Kidney (tissue), 14 donors: Measurements from ENCODE around the gene SYT7. TPM values are rescaled to one million over a fixed set of nuclear protein-coding genes. Genes with fewer than 3 reads are reported as not detected.
A peak's percentile ranks its signal among the peaks of the same experiment; 100 is the strongest.

Experiments
- DNase-seq, 5 donors: peaks; one replicate each; pipeline ENCODE4 v3.0.0-alpha.2; 2013 to 2020
- FAIRE-seq: peaks from 2 replicates; lab custom pipeline; 2012; peaks lifted over from hg19 to GRCh38; lab: Jason Lieb, UNC
- H3K27ac ChIP-seq, 2 donors: one replicate each; pipeline ENCODE4 v1.7.0; 2013; ENCODE audit warnings: low read depth in 2 of 2, low read length in 2 of 2, inconsistent platforms in 1 of 2
- H3K27me3 ChIP-seq: one replicate; pipeline ENCODE4 v1.7.1; 2013; ENCODE audit warnings: low read length, inconsistent platforms; ENCODE audit not compliant: control insufficient read depth, insufficient read depth
- H3K36me3 ChIP-seq, 3 donors: one replicate each; pipeline versions ENCODE4 v1.7.0 to v1.7.1; 2013; ENCODE audit warnings: low read length in 3 of 3, control low read depth in 1 of 3, inconsistent platforms in 1 of 3; ENCODE audit not compliant: insufficient read depth in 3 of 3, control insufficient read depth in 2 of 3
- H3K4me1 ChIP-seq, 3 donors: one replicate each; pipeline versions ENCODE4 v1.7.0 to v1.7.1; 2013; ENCODE audit warnings: low read length in 3 of 3, inconsistent platforms in 1 of 3, low read depth in 1 of 3; ENCODE audit not compliant: control insufficient read depth in 2 of 3, insufficient read depth in 2 of 3
- H3K4me3 ChIP-seq, 3 donors: one replicate each; pipeline versions ENCODE4 v1.7.0 to v1.8.1; 2013; ENCODE audit warnings: low read length in 3 of 3, control low read depth in 1 of 3, inconsistent platforms in 1 of 3
- H3K9ac ChIP-seq, 3 donors: one replicate each; pipeline versions ENCODE4 v1.7.0 to v1.7.1; 2013; ENCODE audit warnings: low read length in 3 of 3, control low read depth in 1 of 3, inconsistent platforms in 1 of 3
- H3K9me3 ChIP-seq, 3 donors: one replicate each; pipeline versions ENCODE4 v1.7.0 to v1.7.1; 2013; ENCODE audit warnings: low read length in 3 of 3, control low read depth in 1 of 3, inconsistent platforms in 1 of 3; ENCODE audit not compliant: control insufficient read depth in 2 of 3, insufficient read depth in 1 of 3
- CTCF ChIP-seq: IDR thresholded peaks from 3 replicates; pipeline ENCODE4 v1.5.1; 2012; ENCODE audit warnings: mild to moderate bottlenecking, moderate library complexity, borderline replicate concordance; ENCODE audit not compliant: insufficient read depth; ENCODE audit errors: extremely low read depth
- intact Hi-C: fragments of 100-400 bp; cut with DNase I; formaldehyde crosslinking; loops from one replicate; pipeline ENCODE4 v1.11.1; 2022
- polyA plus RNA-seq: library from polyadenylated mRNA; stranded (reverse); fragments of 350-450 nt; fragmentation: Illumina TruSeq; extraction: RNeasy Lipid Tissue Mini Kit (QIAGEN cat#74804); gene quantifications from one replicate; pipeline ENCODE4 v1.2.3, GENCODE V29; 2014; ENCODE audit warnings: low read depth, low replicate concordance; ENCODE audit not compliant: insufficient read depth
- total RNA-seq: library from RNA; stranded (reverse); fragmentation: NEBNext Ultra II Directional; extraction: Animal tissue kit (Norgen Biotek cat#: 25700); gene quantifications from one replicate; pipeline ENCODE4 v1.2.1, GENCODE V29; 2021
- donor health status: control.
- donor health status: control.
- donor health status: control.
- donor health status: control.
- donor health status: control.
- donor health status: DM: yes; HTN: yes; CAD: no.
- donor health status: Normal renal cell carcinoma (clear cell type).

The SYT7 gene
- total and polyA plus RNA-seq, 2 donors from 2014 or later = 5.7 to 6.7 TPM

- no peak for DNase-seq
Measured at GRCh38 chr11:61579676-61580270, 1.1 kb downstream of the SYT7 start.

GRCh38 chr11:61578819-61579675 is 1.8 kb downstream of the SYT7 start:
- H3K36me3 ChIP-seq = no peaks in the 10 kb centered on the region
- intact Hi-C loops = no loop called here
- no peak for DNase-seq
- TF ChIP-seq CTCF = no peak
- no peak overlapping the region for H3K4me3 ChIP-seq
- FAIRE-seq = no peak
- no peak overlapping the region for H3K9ac ChIP-seq
- H3K27ac ChIP-seq = no peak overlapping the region
- H3K27me3 ChIP-seq = peaks cover 12% of the 10 kb centered on the region
- peaks cover 0 to 10% (median 4%) of the 10 kb centered on the region in 3 donors for H3K4me1 ChIP-seq
- H3K9me3 ChIP-seq = no peaks in the 10 kb centered on the region

More at GRCh38 chr11:61579676-61580270, 1.1 kb downstream of the SYT7 start:
- Histone ChIP-seq H3K4me1 (peaks cover 0 to 10% (median 4%) of the 10 kb centered on the region in 3 donors), H3K36me3 (no peaks in the 10 kb centered on the region), H3K9ac (no peak overlapping the region), H3K4me3 (peak overlapping the region in 1 of 3 donors; percentile 46), H3K27ac (no peak overlapping the region), H3K27me3 (peaks cover 12% of the 10 kb centered on the region), H3K9me3 (no peaks in the 10 kb centered on the region)
- FAIRE-seq = no peak
- TF ChIP-seq CTCF = no peak
- intact Hi-C loops = no loop called here

GRCh38 chr11:61577383-61578118 is 3.3 kb downstream of the SYT7 start:
- no peaks in the 10 kb centered on the region for H3K36me3 ChIP-seq
- peak; percentile 32 for TF ChIP-seq CTCF
- DNase-seq = peak in 1 of 5 donors; percentile 34

More at GRCh38 chr11:61577383-61578118, 3.3 kb downstream of the SYT7 start:
- Histone ChIP-seq H3K9me3 (no peaks in the 10 kb centered on the region), H3K27ac (peak overlapping the region in 1 of 2 donors; percentile 23), H3K4me1 (peaks cover 0 to 10% (median 4%) of the 10 kb centered on the region in 3 donors), H3K4me3 (no peak overlapping the region), H3K9ac (no peak overlapping the region), H3K27me3 (peaks cover 12% of the 10 kb centered on the region)
- FAIRE-seq = no peak
- intact Hi-C loops = no loop called here
